ENCODE measurements around the gene DOK6. TPM values are rescaled to one million over a fixed set of nuclear protein-coding genes. Genes with fewer than 3 reads are reported as not detected.

The DOK6 gene
- total and polyA plus RNA-seq, 2 donors (not counting 3 experiments of a cell fraction or from before 2014, with no cell fraction given), result under 0.01 TPM; not detected in 1

DNA sequence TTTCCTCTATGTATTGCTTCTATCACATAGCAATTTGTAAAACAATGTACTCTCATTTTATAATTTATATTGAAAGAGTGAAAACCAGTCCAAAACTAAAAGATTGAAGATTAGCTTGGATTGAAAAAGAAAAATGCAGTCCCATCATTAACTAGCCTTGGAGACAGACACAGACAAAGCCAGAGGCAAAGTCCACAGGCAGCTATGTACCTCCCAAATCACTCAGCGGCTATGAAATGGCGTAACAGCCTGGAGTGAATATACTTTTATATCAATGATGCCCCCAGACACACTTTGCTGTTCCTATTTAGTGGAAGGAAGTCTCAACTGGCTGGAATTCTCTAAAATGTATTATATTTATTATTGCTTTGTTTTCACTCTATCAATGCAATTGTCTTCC lies 33.6 kb upstream of the DOK6 start:
- TF ChIP-seq JUN (IDR thresholded peaks at IDR 0.05; ENCODE audit: borderline replicate concordance, insufficient read depth, insufficient read length, low read depth), result no peak
- TF ChIP-seq POLR2AphosphoS5 (IDR thresholded peaks at IDR 0.05; ENCODE audit: insufficient read depth, low read depth, low read length), result no peak
- no peak for TF ChIP-seq EZH2 (IDR thresholded peaks at IDR 0.05; ENCODE audit: borderline replicate concordance, low read depth, low read length, severe bottlenecking)
- no peak for TF ChIP-seq GATA2 (IDR thresholded peaks at IDR 0.05; ENCODE audit: insufficient read depth, insufficient read length, low read depth, low read length)
- TF ChIP-seq, protein P1, sequence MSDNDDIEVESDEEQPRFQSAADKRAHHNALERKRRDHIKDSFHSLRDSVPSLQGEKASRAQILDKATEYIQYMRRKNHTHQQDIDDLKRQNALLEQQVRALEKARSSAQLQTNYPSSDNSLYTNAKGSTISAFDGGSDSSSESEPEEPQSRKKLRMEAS (IDR thresholded peaks at IDR 0.05; ENCODE audit: insufficient read depth, insufficient read length), result no peak
- TF ChIP-seq FOS (IDR thresholded peaks at IDR 0.05; ENCODE audit: borderline replicate concordance, insufficient read depth, low read length), result no peak
- TF ChIP-seq, protein P2, sequence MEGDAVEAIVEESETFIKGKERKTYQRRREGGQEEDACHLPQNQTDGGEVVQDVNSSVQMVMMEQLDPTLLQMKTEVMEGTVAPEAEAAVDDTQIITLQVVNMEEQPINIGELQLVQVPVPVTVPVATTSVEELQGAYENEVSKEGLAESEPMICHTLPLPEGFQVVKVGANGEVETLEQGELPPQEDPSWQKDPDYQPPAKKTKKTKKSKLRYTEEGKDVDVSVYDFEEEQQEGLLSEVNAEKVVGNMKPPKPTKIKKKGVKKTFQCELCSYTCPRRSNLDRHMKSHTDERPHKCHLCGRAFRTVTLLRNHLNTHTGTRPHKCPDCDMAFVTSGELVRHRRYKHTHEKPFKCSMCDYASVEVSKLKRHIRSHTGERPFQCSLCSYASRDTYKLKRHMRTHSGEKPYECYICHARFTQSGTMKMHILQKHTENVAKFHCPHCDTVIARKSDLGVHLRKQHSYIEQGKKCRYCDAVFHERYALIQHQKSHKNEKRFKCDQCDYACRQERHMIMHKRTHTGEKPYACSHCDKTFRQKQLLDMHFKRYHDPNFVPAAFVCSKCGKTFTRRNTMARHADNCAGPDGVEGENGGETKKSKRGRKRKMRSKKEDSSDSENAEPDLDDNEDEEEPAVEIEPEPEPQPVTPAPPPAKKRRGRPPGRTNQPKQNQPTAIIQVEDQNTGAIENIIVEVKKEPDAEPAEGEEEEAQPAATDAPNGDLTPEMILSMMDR (IDR thresholded peaks at IDR 0.05; ENCODE audit: extremely low read depth in 1 of 2, insufficient read depth in 1 of 2, low read depth in 1 of 2, low read length in 2 of 2), result no peak
- TF ChIP-seq MYC (IDR thresholded peaks at IDR 0.05; ENCODE audit: low read depth, low read length), result no peak
- no peak for TF ChIP-seq POLR2A (IDR thresholded peaks at IDR 0.05; ENCODE audit: low read depth, low read length)
- no TSS peak for BruUV-seq (replicated peaks)
- Histone ChIP-seq H3K79me2 (ENCODE audit: control insufficient read depth, insufficient read depth, low read length) (no peaks in the 10 kb centered on the region), H3K4me2 (ENCODE audit: insufficient read depth, low read length) (no peak overlapping the region), H2AFZ (ENCODE audit: low read depth, low read length) (no peak overlapping the region), H3K36me3 (ENCODE audit: control insufficient read depth in 2 of 2, extremely low read depth in 1 of 2, insufficient read depth in 2 of 2, low read length in 2 of 2) (no peaks in the 10 kb centered on the region), H3K27me3 (ENCODE audit: control insufficient read depth in 2 of 2, insufficient read depth in 2 of 2, low read length in 2 of 2) (no peaks in the 10 kb centered on the region), H3K9ac (replicated peaks; ENCODE audit: extremely low read depth, insufficient read depth, low read length) (no peak overlapping the region), H3K27ac (ENCODE audit: insufficient read depth, low read depth, low read length) (no peak overlapping the region), H3K9me1 (replicated peaks; ENCODE audit: control insufficient read depth, extremely low read depth, insufficient read depth, low read length) (no peaks in the 10 kb centered on the region), H4K20me1 (replicated peaks; ENCODE audit: control insufficient read depth, extremely low read depth, insufficient read depth, low read length) (no peaks in the 10 kb centered on the region), H3K9me3 (replicated peaks; ENCODE audit: control insufficient read depth, insufficient read depth, low read length) (no peaks in the 10 kb centered on the region), H3K4me3 (replicated peaks in 1 of 3; ENCODE audit: insufficient read depth in 1 of 3, low read depth in 1 of 3, low read length in 3 of 3) (no peak overlapping the region), H3K4me1 (ENCODE audit: control insufficient read depth, extremely low read depth, insufficient read depth, low read length) (no peaks in the 10 kb centered on the region)
- dilution Hi-C loops (cut with MboI; ENCODE audit: extremely low pct_ligation_motif_present, low sequenced_read_pairs), result no loop called here
- no peak for FAIRE-seq
- CTCF ChIA-PET, result no interaction called here
- POLR2A ChIA-PET, result no interaction called here
- intact Hi-C loops (cut with micrococcal nuclease), result no loop called here
- DNase-seq (ENCODE audit: low read depth, low spot score), result no peak

Measured in endothelial cell of umbilical vein (primary cell).